Upper lobe of left lung (tissue), 6 donors: Measurements from ENCODE around the gene MLPH. TPM values are rescaled to one million over a fixed set of nuclear protein-coding genes. Genes with fewer than 3 reads are reported as not detected.

Experiments used
- ATAC-seq, 2 donors: fragments of 200-7000 bp; cut with Tn5 transposase; one replicate each; pipeline ENCODE4 v1.9.1; 2022; ENCODE audit warnings: mild to moderate bottlenecking in 2 of 2, moderate library complexity in 2 of 2; ENCODE audit not compliant: low FRiP score in 2 of 2
- DNase-seq, 2 donors: peaks; one replicate each; pipeline ENCODE4 v3.0.0-alpha.2; 2019 to 2020
- H3K27ac ChIP-seq, 4 donors: fragments of 200-600 bp; sonication (generic); one replicate each; pipeline ENCODE4 v1.5.1; 2016 to 2019
- H3K27me3 ChIP-seq, 4 donors: fragments of 200-600 bp; sonication (generic); one replicate each; pipeline ENCODE4 v1.5.1; 2017 to 2019
- H3K36me3 ChIP-seq, 4 donors: fragments of 200-600 bp; sonication (generic); one replicate each; pipeline ENCODE4 v1.5.1; 2016 to 2019
- H3K4me1 ChIP-seq, 4 donors: fragments of 200-600 bp; sonication (generic); one replicate each; pipeline ENCODE4 v1.5.1; 2018 to 2019
- H3K4me3 ChIP-seq, 4 donors: fragments of 200-600 bp; sonication (generic); one replicate each; pipeline ENCODE4 v1.5.1; 2017 to 2019; ENCODE audit warnings: mild to moderate bottlenecking in 2 of 4, moderate library complexity in 1 of 4
- H3K9me3 ChIP-seq, 4 donors: fragments of 200-600 bp; sonication (generic); one replicate each; pipeline ENCODE4 v1.5.1; 2018 to 2019
- CTCF ChIP-seq, 6 experiments: fragments of 450-650 bp in 4 of 6; fragments of 200-600 bp in 2 of 6; sonication (generic) in 2 of 6; IDR thresholded peaks; one replicate each; pipeline ENCODE4 v1.5.1; 2016 to 2019; ENCODE audit warnings: antibody characterized with exemption in 6 of 6
- EP300 ChIP-seq, 4 donors: sonication (generic); formaldehyde crosslinking; IDR thresholded peaks; one replicate each; pipeline ENCODE4 v1.5.1; 2017; ENCODE audit warnings: antibody characterized with exemption in 4 of 4, control low read depth in 2 of 4
- POLR2A ChIP-seq, 4 donors: fragments of 450-650 bp; IDR thresholded peaks; one replicate each; pipeline ENCODE4 v1.5.1; 2016 to 2017; ENCODE audit warnings: antibody characterized with exemption in 4 of 4, mild to moderate bottlenecking in 2 of 4
- POLR2AphosphoS5 ChIP-seq, 2 donors: sonication (generic); formaldehyde crosslinking; IDR thresholded peaks; one replicate each; pipeline ENCODE4 v1.5.1; 2017; ENCODE audit warnings: antibody characterized with exemption in 2 of 2
- WGBS, 2 donors: methylation state at CpG; one replicate each; pipeline ENCODE4 v1.1.5; 2017 to 2018; 5-methylcytosine and 5-hydroxymethylcytosine counted together
- total RNA-seq, 6 donors: library from RNA; depleted of rRNA in 4 of 6; stranded (reverse); fragments of >200 nt in 4 of 6; gene quantifications; one replicate each; pipeline versions ENCODE4 v1.1.0 to v1.2.1, GENCODE V29; 2016 to 2021
- donor health status: DM: no; HTN: no; CAD: no; lungs with moderate emphysema.
- donor health status: DM: no; HTN: yes; CAD: no; lungs with severe emphysema.

Gene MLPH
- total RNA-seq, 6 donors from 2014 or later: 289 to 1,452 (median 502) TPM

GRCh38 chr2:237565974-237566373 lies 78.9 kb downstream of the MLPH start:
- no peaks in the 10 kb centered on the region for H3K9me3 ChIP-seq
- H3K4me1 ChIP-seq: no peaks in the 10 kb centered on the region
- no peak for DNase-seq
- no peaks in the 10 kb centered on the region for H3K27me3 ChIP-seq
- H3K4me3 ChIP-seq: no peak overlapping the region
- TF ChIP-seq CTCF (IDR thresholded peaks at IDR 0.05): no peak
- no peak for TF ChIP-seq EP300 (IDR thresholded peaks at IDR 0.05)
- no peak for TF ChIP-seq POLR2AphosphoS5 (IDR thresholded peaks at IDR 0.05)
- TF ChIP-seq POLR2A (IDR thresholded peaks at IDR 0.05): no peak
- H3K27ac ChIP-seq: no peak overlapping the region
- no peaks in the 10 kb centered on the region for H3K36me3 ChIP-seq
- ATAC-seq: no peak
- 89 to 96% methylated on average over 1 of the region's 1 CpG for WGBS, 2 donors

DNA sequence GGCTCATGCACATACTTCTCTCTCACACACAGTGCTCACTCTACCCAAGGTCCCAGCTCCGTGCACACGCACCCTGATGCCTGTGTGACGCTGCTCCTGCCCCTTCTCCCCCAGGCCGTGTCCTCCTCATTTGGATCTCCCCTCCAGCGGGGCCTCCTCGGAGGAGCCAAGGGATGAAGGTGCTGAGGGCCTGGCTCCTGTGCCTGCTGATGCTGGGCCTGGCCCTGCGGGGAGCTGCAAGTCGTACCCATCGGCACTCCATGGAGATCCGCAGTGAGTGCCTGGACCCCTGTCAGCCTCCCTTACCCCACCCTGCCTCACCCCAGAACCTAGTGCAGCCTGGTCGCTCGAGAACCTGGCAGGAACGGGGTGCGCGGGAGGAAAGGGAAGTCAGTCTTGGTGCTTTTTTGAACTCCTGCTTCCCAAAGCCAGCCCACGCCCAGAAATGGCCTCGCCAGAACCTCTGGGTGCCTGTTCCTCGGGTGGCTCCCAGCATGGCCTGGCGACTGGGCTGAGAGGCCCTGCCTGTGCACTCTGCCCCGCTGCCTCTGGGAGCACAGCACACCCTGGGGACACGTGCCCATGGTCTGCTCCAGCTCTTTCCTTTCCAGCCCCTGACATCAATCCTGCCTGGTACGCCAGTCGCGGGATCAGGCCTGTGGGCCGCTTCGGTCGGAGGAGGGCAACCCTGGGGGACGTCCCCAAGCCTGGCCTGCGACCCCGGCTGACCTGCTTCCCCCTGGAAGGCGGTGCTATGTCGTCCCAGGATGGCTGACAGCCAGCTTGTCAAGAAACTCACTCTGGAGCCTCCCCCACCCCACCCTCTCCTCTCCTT lies 79.6 kb downstream of the MLPH start, which contains the start of gene PRLH:
TSS of gene PRLH (plus strand) at position 174 of the 835 bp plus-strand sequence. CDS start at position 174, 0 bp downstream.
- DNase-seq: no peak
- 77 to 86% methylated on average over 17 to 32 of the region's 32 CpGs for WGBS, 2 donors
- TF ChIP-seq POLR2A (IDR thresholded peaks at IDR 0.05): no peak
- no peak for TF ChIP-seq EP300 (IDR thresholded peaks at IDR 0.05)
- no peak for TF ChIP-seq POLR2AphosphoS5 (IDR thresholded peaks at IDR 0.05)
- no peak for TF ChIP-seq CTCF (IDR thresholded peaks at IDR 0.05)

DNA sequence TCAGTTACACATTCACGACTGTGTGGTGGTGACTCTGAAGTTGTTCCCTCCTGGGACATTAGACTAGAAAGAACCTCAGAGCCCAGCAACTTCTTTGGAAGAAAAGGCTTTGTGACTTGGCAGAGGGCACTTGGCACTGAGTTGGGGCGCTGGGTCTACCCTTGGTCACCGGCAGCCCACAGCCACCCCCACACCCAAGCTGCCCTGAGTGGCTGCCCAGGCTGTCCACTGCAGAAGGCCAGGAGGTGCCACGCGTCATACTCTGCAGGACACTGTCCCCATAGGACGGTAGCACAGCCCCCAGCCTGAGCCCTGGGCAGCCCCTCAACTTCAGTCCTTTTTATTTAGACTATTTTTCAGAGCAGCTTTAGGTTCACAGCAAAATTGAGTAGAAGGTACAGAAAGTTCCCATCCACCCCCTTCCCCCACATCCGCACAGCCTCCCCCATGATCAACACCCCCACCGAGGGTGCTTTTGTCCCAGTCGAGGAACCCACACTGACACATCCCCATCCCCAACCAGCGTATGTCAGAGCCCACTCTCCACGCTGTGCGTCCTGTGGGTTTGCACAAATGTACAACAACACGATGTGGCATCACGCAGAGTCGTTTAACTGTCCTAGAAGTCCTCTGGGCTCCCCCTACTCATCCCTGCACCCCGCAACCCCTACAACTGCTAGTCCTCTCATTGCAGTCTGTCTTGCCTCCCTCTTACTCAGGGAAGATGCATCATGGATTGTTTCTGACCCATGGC lies 80.4 kb downstream of the MLPH start:
- ATAC-seq: no peak
- no peak overlapping the region for H3K4me3 ChIP-seq
- H3K36me3 ChIP-seq: no peaks in the 10 kb centered on the region
- 84 to 87% methylated on average over 14 to 16 of the region's 16 CpGs for WGBS, 2 donors
- no peaks in the 10 kb centered on the region for H3K27me3 ChIP-seq
- H3K9me3 ChIP-seq: no peaks in the 10 kb centered on the region
- no peak overlapping the region for H3K27ac ChIP-seq
- TF ChIP-seq EP300 (IDR thresholded peaks at IDR 0.05) (no peak), POLR2A (IDR thresholded peaks at IDR 0.05) (no peak), POLR2AphosphoS5 (IDR thresholded peaks at IDR 0.05) (no peak), CTCF (IDR thresholded peaks at IDR 0.05) (no peak)
- no peak for DNase-seq
- H3K4me1 ChIP-seq: peaks cover 3 to 10% (median 6%) of the 10 kb centered on the region in 4 donors

More for the DNA sequence above, 79.6 kb downstream of the MLPH start, which contains the start of gene PRLH:
- ATAC-seq: no peak
- Histone ChIP-seq H3K4me1 (peaks cover 0 to 1% (median 0%) of the 10 kb centered on the region in 4 donors), H3K9me3 (no peaks in the 10 kb centered on the region), H3K27me3 (no peaks in the 10 kb centered on the region), H3K36me3 (no peaks in the 10 kb centered on the region), H3K27ac (no peak within 1 kb of the TSS), H3K4me3 (no peak within 1 kb of the TSS)

GRCh38 chr2:237568121-237568660 lies 81.1 kb downstream of the MLPH start:
- WGBS, 2 donors: 73 to 86% methylated on average over 2 to 6 of the region's 9 CpGs
- TF ChIP-seq CTCF (IDR thresholded peaks at IDR 0.05) (no peak), POLR2A (IDR thresholded peaks at IDR 0.05) (no peak), POLR2AphosphoS5 (IDR thresholded peaks at IDR 0.05) (no peak)
- ATAC-seq: no peak
- Histone ChIP-seq H3K36me3 (no peaks in the 10 kb centered on the region), H3K9me3 (no peaks in the 10 kb centered on the region), H3K4me1 (peaks cover 3 to 10% (median 7%) of the 10 kb centered on the region in 4 donors), H3K27ac (no peak overlapping the region), H3K27me3 (no peaks in the 10 kb centered on the region), H3K4me3 (no peak overlapping the region)
- DNase-seq: no peak
